ENCODE measurements around the gene KDM4B. TPM values are rescaled to one million over a fixed set of nuclear protein-coding genes. Genes with fewer than 3 reads are reported as not detected.

KDM4B gene
- total RNA-seq, 1 experiment from 2014 or later: 43.7 TPM

- Histone ChIP-seq H3K79me2 (ENCODE audit: insufficient read depth, low read length) (no peaks in the 10 kb centered on the region), H3K56ac (ENCODE audit: insufficient read length, low read depth, low read length) (no peak overlapping the region), H3K9me3 (ENCODE audit: control insufficient read depth, low read depth, low read length) (no peaks in the 10 kb centered on the region), H2AFZ (ENCODE audit: low read length) (no peak overlapping the region), H3K23ac (ENCODE audit: insufficient read length, low read depth, low read length) (no peak overlapping the region), H2BK12ac (ENCODE audit: insufficient read length, low read depth, low read length) (no peak overlapping the region), H2AK5ac (ENCODE audit: insufficient read length, low read length) (no peak overlapping the region), H3K27ac (ENCODE audit: insufficient read length, low read depth, low read length) (no peak overlapping the region), H2BK20ac (ENCODE audit: low read depth, low read length, poor library complexity, severe bottlenecking) (no peak overlapping the region), H2BK5ac (ENCODE audit: insufficient read length, low read length) (no peak overlapping the region), H4K8ac (replicated peaks; ENCODE audit: insufficient read length, low read depth, low read length) (no peak overlapping the region), H4K91ac (ENCODE audit: insufficient read length, low read depth, low read length) (no peak overlapping the region), H3K4ac (ENCODE audit: low read depth, low read length) (no peak overlapping the region), H4K20me1 (ENCODE audit: control insufficient read depth, insufficient read depth, insufficient read length) (no peaks in the 10 kb centered on the region), H2BK120ac (ENCODE audit: low read depth, low read length, poor library complexity, severe bottlenecking) (no peak overlapping the region), H3K4me2 (ENCODE audit: insufficient read depth, insufficient read length, low read length) (no peak overlapping the region), H3K23me2 (ENCODE audit: insufficient read length, low read depth, low read length, poor library complexity, severe bottlenecking) (no peaks in the 10 kb centered on the region), H3K18ac (ENCODE audit: insufficient read length, low read depth, low read length) (no peak overlapping the region), H3K14ac (ENCODE audit: insufficient read depth, low read length) (no peak overlapping the region), H3T11ph (ENCODE audit: low read length) (no peak overlapping the region), H2BK15ac (ENCODE audit: low read depth, low read length) (no peak overlapping the region), H3K9ac (ENCODE audit: extremely low read depth, insufficient read length, low read length) (no peak overlapping the region), H4K5ac (ENCODE audit: insufficient read length, low read depth, low read length) (no peak overlapping the region), H3K79me1 (ENCODE audit: insufficient read depth, low read depth, low read length, poor library complexity, severe bottlenecking) (no peaks in the 10 kb centered on the region), H3K4me1 (ENCODE audit: insufficient read depth, low read length) (peaks cover 4% of the 10 kb centered on the region; the same call in 1 of the 2 replicates), H3K27me3 (ENCODE audit: insufficient read depth, low read length) (no peaks in the 10 kb centered on the region)
- Mint-ChIP-seq H3K4me3 (no peak overlapping the region), H3K4me1 (peaks cover 28 to 57% of the 10 kb centered on the region in 2 experiments), H3K27me3 (ENCODE audit: low read depth) (no peaks in the 10 kb centered on the region; the same call in 1 of the 2 replicates), H3K9me3 (peaks cover 5 to 6% of the 10 kb centered on the region in 2 experiments; a peak in 4 of 5 replicates), H3K36me3 (ENCODE audit: insufficient read depth in 1 of 3, low read depth in 3 of 3) (peaks cover 18 to 38% (median 35%) of the 10 kb centered on the region in 3 experiments), H3K27ac (peak overlapping the region; percentile 82 to 86 (median 83); a peak in 5 of 7 replicates)
- DNase-seq: no peak
- no peak for TF ChIP-seq CTCF (conservative IDR thresholded peaks at IDR 0.05)
- whole genome bisulfite sequencing (ENCODE audit: extremely low coverage, insufficient read length, low lambda C conversion rate): no CpG with 5 or more reads among the region's 11 CpGs
These were observed 145.8 kb downstream of the KDM4B start for GRCh38 chr19:5114727-5115126.
